Loucy (cell line): ENCODE measurements around the gene ZNF75A.

Experiments
- CTCF ChIP-seq: fragments of 200-600 bp; sonication (generic); conservative IDR thresholded peaks from 2 replicates; pipeline ENCODE4 v1.5.1; 2014; ENCODE audit warnings: mild to moderate bottlenecking, antibody characterized with exemption, low read length
- EZH2phosphoT487 ChIP-seq: fragments of 200-600 bp; IDR thresholded peaks from 2 replicates; pipeline ENCODE4 v1.6.1; 2018; ENCODE audit warnings: antibody characterized with exemption, mild to moderate bottlenecking, moderate library complexity, borderline replicate concordance

GRCh38 chr16:3266873-3267537, 38.3 kb upstream of the ZNF75A start:
- peak; percentile 64 for TF ChIP-seq CTCF
- TF ChIP-seq EZH2phosphoT487 = no peak
